Esophagus squamous epithelium (tissue), 5 donors: ENCODE measurements around the gene SETD2. TPM values are rescaled to one million over a fixed set of nuclear protein-coding genes. Genes with fewer than 3 reads are reported as not detected.

Experiments used
- DNase-seq: peaks from one replicate; lab custom pipeline; 2025; lab: John Stamatoyannopoulos, UW
- H3K27ac ChIP-seq, 4 donors: fragments of 200-600 bp; sonication (generic); one replicate each; pipeline ENCODE4 v1.5.1; 2016 to 2019; ENCODE audit warnings: mild to moderate bottlenecking in 1 of 4
- H3K27me3 ChIP-seq, 4 donors: fragments of 200-600 bp; sonication (generic); 1 replicate in 3 of 4; 2 replicates in 1 of 4; pipeline versions ENCODE4 v1.5.1 to v1.6.0; 2017 to 2021; ENCODE audit warnings: antibody characterized with exemption in 1 of 4
- H3K36me3 ChIP-seq, 3 donors: fragments of 200-600 bp; sonication (generic); one replicate each; pipeline ENCODE4 v1.5.1; 2016 to 2019
- H3K4me1 ChIP-seq, 3 donors: fragments of 200-600 bp; sonication (generic); one replicate each; pipeline ENCODE4 v1.5.1; 2017 to 2019
- H3K4me3 ChIP-seq, 4 donors: fragments of 200-600 bp; sonication (generic); 1 replicate in 3 of 4; 2 replicates in 1 of 4; pipeline ENCODE4 v1.5.1; 2016 to 2019; ENCODE audit warnings: mild to moderate bottlenecking in 2 of 4, moderate library complexity in 1 of 4
- H3K9me3 ChIP-seq, 3 donors: fragments of 200-600 bp; sonication (generic); one replicate each; pipeline ENCODE4 v1.5.1; 2016 to 2019
- POLR2A ChIP-seq, 4 donors: fragments of 450-650 bp; IDR thresholded peaks; one replicate each; pipeline ENCODE4 v1.6.1; 2017; ENCODE audit warnings: antibody characterized with exemption in 4 of 4, mild to moderate bottlenecking in 4 of 4, moderate library complexity in 3 of 4
- WGBS, 2 donors: methylation state at CpG; one replicate each; pipeline ENCODE4 v1.1.5; 2018; 5-methylcytosine and 5-hydroxymethylcytosine counted together
- intact Hi-C: fragments of 100-400 bp; cut with DNase I; formaldehyde crosslinking; loops from one replicate; pipeline ENCODE4 v1.15.0; 2022
- total RNA-seq, 4 donors: library from RNA; depleted of rRNA; stranded (reverse); fragments of >200 nt; gene quantifications; one replicate each; pipeline ENCODE4 v1.1.0, GENCODE V29; 2016
- TF ChIP-seq, protein P1 (sequence below), 6 experiments: fragments of 450-650 bp in 4 of 6; fragments of 200-600 bp in 2 of 6; sonication (generic) in 2 of 6; IDR thresholded peaks; one replicate each; pipeline ENCODE4 v1.5.1; 2016 to 2019; ENCODE audit warnings: antibody characterized with exemption in 6 of 6, mild to moderate bottlenecking in 4 of 6, moderate library complexity in 4 of 6
- donor health status: DM: yes; HTN: yes; CAD: no.

Gene SETD2
- total RNA-seq, 4 donors from 2014 or later, result 24.3 to 59.5 (median 30.1) TPM

DNA sequence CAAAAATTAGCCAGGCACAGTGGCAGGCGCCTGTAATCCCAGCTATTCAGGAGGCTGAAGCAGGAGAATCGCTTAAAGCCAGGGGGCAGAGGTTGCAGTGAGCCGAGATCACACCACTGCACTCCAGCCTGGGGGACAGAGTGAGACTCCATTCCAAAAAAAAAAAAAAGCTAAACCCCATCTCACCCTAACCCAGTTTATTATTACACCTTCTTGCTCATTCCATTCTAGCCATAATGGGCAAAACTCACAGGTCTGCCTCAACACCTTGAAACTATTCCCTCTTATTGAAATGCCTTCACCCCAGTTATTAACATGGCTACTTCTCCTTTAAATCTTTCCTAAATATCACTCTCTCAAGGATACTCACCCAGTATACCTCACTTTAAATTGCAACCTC lies 4.1 kb downstream of the SETD2 start:
- no peak for TF ChIP-seq POLR2A (IDR thresholded peaks at IDR 0.05)
- TF ChIP-seq, protein P1, sequence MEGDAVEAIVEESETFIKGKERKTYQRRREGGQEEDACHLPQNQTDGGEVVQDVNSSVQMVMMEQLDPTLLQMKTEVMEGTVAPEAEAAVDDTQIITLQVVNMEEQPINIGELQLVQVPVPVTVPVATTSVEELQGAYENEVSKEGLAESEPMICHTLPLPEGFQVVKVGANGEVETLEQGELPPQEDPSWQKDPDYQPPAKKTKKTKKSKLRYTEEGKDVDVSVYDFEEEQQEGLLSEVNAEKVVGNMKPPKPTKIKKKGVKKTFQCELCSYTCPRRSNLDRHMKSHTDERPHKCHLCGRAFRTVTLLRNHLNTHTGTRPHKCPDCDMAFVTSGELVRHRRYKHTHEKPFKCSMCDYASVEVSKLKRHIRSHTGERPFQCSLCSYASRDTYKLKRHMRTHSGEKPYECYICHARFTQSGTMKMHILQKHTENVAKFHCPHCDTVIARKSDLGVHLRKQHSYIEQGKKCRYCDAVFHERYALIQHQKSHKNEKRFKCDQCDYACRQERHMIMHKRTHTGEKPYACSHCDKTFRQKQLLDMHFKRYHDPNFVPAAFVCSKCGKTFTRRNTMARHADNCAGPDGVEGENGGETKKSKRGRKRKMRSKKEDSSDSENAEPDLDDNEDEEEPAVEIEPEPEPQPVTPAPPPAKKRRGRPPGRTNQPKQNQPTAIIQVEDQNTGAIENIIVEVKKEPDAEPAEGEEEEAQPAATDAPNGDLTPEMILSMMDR (IDR thresholded peaks at IDR 0.05), result no peak
- H3K4me1 ChIP-seq, result peaks cover 9 to 81% (median 51%) of the 10 kb centered on the region in 3 donors

DNA sequence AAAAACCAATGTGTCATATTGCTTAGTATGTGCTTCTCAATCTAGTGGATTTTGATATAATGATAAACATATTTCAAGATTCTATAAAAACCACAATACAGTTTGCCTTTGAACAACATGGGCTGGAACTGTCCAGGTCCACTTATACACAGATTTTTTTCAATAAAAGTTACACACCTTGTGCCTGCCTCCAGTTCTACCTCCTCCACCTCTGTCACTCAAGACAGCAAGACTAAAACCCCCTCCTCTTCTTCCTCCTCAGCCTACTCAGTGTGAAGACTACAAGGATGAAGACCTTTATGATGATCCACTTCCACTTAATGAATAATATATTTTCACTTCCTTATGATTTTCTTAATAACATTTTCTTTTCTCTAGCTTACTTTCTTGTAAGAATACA lies 5.7 kb downstream of the SETD2 start:
- intact Hi-C loops, result no loop called here
- no peak for DNase-seq
- no peak for TF ChIP-seq POLR2A (IDR thresholded peaks at IDR 0.05)
- TF ChIP-seq, protein P1 (IDR thresholded peaks at IDR 0.05), result no peak
- Histone ChIP-seq H3K9me3 (no peaks in the 10 kb centered on the region), H3K36me3 (no peaks in the 10 kb centered on the region), H3K4me1 (peaks cover 9 to 90% (median 51%) of the 10 kb centered on the region in 3 donors), H3K4me3 (no peak overlapping the region), H3K27ac (no peak overlapping the region), H3K27me3 (no peaks in the 10 kb centered on the region)

More for the DNA sequence above, 4.1 kb downstream of the SETD2 start:
- intact Hi-C loops, result no loop called here
- no peaks in the 10 kb centered on the region for H3K27me3 ChIP-seq
- H3K4me3 ChIP-seq, result no peak overlapping the region
- DNase-seq, result no peak
- no peaks in the 10 kb centered on the region for H3K9me3 ChIP-seq
- no peaks in the 10 kb centered on the region for H3K36me3 ChIP-seq
- peak overlapping the region in 2 of 4 donors; percentile 17 to 30 for H3K27ac ChIP-seq
- WGBS, 2 donors, result 84% methylated on average over 3 of the region's 3 CpGs; no CpG with 5 or more reads in 1 of the 2 donors

DNA sequence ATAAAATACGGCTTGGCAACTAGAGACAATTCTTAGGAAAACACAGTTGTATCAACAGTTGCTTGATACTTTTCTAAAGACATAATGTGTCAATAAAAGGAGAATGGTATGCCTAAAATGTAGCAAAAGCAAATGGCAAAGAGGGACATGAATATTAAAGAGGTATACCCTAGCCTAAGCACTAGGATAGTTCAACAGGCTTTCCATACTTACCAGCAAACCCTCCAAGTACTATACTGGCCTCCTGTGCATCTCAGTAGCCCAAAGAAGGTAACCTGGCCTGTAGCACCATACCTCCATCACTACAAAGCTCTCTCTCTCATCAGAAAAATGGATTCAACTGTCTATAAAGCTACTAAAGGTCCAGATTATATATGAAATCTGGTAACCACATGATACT lies 7.5 kb downstream of the SETD2 start:
- WGBS, 2 donors, result 50 to 54% methylated on average over 1 of the region's 1 CpG
- Histone ChIP-seq H3K4me3 (no peak overlapping the region), H3K36me3 (no peaks in the 10 kb centered on the region), H3K9me3 (no peaks in the 10 kb centered on the region), H3K27me3 (no peaks in the 10 kb centered on the region), H3K4me1 (peaks cover 8 to 83% (median 39%) of the 10 kb centered on the region in 3 donors), H3K27ac (no peak overlapping the region)
- intact Hi-C loops, result no loop called here
- no peak for DNase-seq
- no peak for TF ChIP-seq POLR2A (IDR thresholded peaks at IDR 0.05)
- TF ChIP-seq, protein P1 (IDR thresholded peaks at IDR 0.05), result no peak

DNA sequence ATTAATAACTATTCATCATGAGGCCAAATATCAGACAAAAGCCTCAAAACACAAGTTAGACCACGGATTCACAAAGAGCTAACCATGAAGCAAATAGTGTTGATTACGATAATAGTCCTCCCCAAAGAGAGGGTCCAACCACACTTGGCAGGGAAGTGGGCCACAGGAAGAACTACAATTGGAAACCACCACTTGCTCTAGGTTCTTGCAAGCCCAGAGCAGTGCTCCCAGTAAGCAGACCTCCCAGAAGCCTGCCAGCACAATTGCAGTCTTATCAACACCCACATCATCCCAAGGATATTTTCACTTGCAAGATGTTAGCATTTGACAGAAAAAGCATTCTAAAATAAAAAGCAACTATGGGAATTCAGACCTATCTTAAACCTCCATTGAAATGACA lies 11.3 kb downstream of the SETD2 start:
- intact Hi-C loops, result no loop called here
- TF ChIP-seq POLR2A (IDR thresholded peaks at IDR 0.05), result no peak
- TF ChIP-seq, protein P1 (IDR thresholded peaks at IDR 0.05), result no peak
- DNase-seq, result no peak
- H3K9me3 ChIP-seq, result no peaks in the 10 kb centered on the region
- 62% methylated on average over 2 of the region's 2 CpGs for WGBS, 2 donors
- H3K27ac ChIP-seq, result no peak overlapping the region
- H3K36me3 ChIP-seq, result no peaks in the 10 kb centered on the region
- H3K4me1 ChIP-seq, result peaks cover 0 to 57% (median 11%) of the 10 kb centered on the region in 3 donors
- H3K4me3 ChIP-seq, result no peak overlapping the region
- H3K27me3 ChIP-seq, result no peaks in the 10 kb centered on the region

DNA sequence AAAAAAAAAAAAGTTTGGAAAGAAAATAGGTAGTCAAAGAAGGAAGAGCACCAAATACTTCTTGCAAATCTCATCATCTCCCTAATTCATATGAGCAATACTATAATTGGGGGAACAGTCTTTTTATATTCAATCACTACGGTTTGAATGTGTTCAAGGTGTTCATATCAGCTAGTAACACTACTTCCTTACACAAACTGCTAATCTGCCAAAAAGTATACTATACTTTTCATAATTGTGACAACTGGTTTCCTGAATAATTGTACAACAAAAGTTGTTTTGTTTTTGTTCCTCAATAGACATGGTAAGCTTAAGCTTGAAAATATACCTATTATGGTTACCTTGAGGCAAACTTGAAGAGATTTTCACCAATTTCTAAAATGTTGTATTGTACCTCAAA lies 12.1 kb downstream of the SETD2 start:
- intact Hi-C loops, result no loop called here
- no peak for TF ChIP-seq POLR2A (IDR thresholded peaks at IDR 0.05)
- TF ChIP-seq, protein P1 (IDR thresholded peaks at IDR 0.05), result no peak
- Histone ChIP-seq H3K4me1 (peaks cover 0 to 49% (median 7%) of the 10 kb centered on the region in 3 donors), H3K36me3 (no peaks in the 10 kb centered on the region), H3K9me3 (no peaks in the 10 kb centered on the region), H3K4me3 (no peak overlapping the region), H3K27me3 (no peaks in the 10 kb centered on the region), H3K27ac (no peak overlapping the region)
- WGBS, 2 donors, result 65 to 69% methylated on average over 1 of the region's 1 CpG
- no peak for DNase-seq
